Esophagus muscularis mucosa (tissue), 4 donors: Measurements from ENCODE around the gene BTG4. TPM values are rescaled to one million over a fixed set of nuclear protein-coding genes. Genes with fewer than 3 reads are reported as not detected.

Experiments
- DNase-seq: peaks from one replicate; pipeline ENCODE4 v3.0.0-alpha.2; 2017; ENCODE audit errors: extremely low spot score
- H3K27ac ChIP-seq, 4 donors: fragments of 200-600 bp; sonication (generic); replicated peaks in 1 of 4; 1 replicate in 3 of 4; 2 replicates in 1 of 4; pipeline ENCODE4 v1.5.1; 2016 to 2019; ENCODE audit warnings: mild to moderate bottlenecking in 1 of 4
- H3K27me3 ChIP-seq, 4 donors: fragments of 200-600 bp; sonication (generic); one replicate each; pipeline versions ENCODE4 v1.5.1 to v1.6.0; 2016 to 2019
- H3K36me3 ChIP-seq, 4 donors: fragments of 200-600 bp; sonication (generic); one replicate each; pipeline ENCODE4 v1.5.1; 2016 to 2019
- H3K4me1 ChIP-seq, 4 donors: fragments of 200-600 bp; sonication (generic); one replicate each; pipeline ENCODE4 v1.5.1; 2016 to 2019
- H3K4me3 ChIP-seq, 4 donors: fragments of 200-600 bp; sonication (generic); 1 replicate in 2 of 4; 2 replicates in 2 of 4; pipeline ENCODE4 v1.5.1; 2016 to 2019; ENCODE audit warnings: mild to moderate bottlenecking in 4 of 4, moderate library complexity in 1 of 4
- H3K9me3 ChIP-seq, 4 donors: fragments of 200-600 bp; sonication (generic); 1 replicate in 3 of 4; 2 replicates in 1 of 4; pipeline ENCODE4 v1.5.1; 2016 to 2019
- CTCF ChIP-seq, 3 experiments: fragments of 200-600 bp in 2 of 3; fragments of 450-650 bp in 1 of 3; sonication (generic) in 2 of 3; IDR thresholded peaks; one replicate each; pipeline ENCODE4 v1.5.1; 2017 to 2019; ENCODE audit warnings: antibody characterized with exemption in 3 of 3, mild to moderate bottlenecking in 2 of 3, moderate library complexity in 1 of 3
- EP300 ChIP-seq: sonication (generic); formaldehyde crosslinking; IDR thresholded peaks from one replicate; pipeline ENCODE4 v1.6.1; 2017; ENCODE audit warnings: antibody characterized with exemption
- POLR2A ChIP-seq: fragments of 450-650 bp; IDR thresholded peaks from one replicate; pipeline ENCODE4 v1.6.1; 2017; ENCODE audit warnings: antibody characterized with exemption, moderate library complexity, mild to moderate bottlenecking, low read depth
- POLR2AphosphoS5 ChIP-seq, 2 donors: sonication (generic); formaldehyde crosslinking; IDR thresholded peaks; one replicate each; pipeline ENCODE4 v1.6.1; 2017; ENCODE audit warnings: antibody characterized with exemption in 2 of 2
- WGBS: methylation state at CpG from one replicate; pipeline ENCODE4 v1.1.5; 2018; 5-methylcytosine and 5-hydroxymethylcytosine counted together
- intact Hi-C: fragments of 100-400 bp; cut with DNase I; formaldehyde crosslinking; loops from one replicate; pipeline ENCODE4 v1.15.1; 2023
- total RNA-seq, 4 donors: library from RNA; depleted of rRNA; stranded (reverse); fragments of >200 nt; gene quantifications; one replicate each; pipeline versions ENCODE4 v1.1.0 to v1.2.1, GENCODE V29; 2016

Gene BTG4
- total RNA-seq, 4 donors from 2014 or later, result not detected

GRCh38 chr11:111472228-111472627 is 40.0 kb downstream of the BTG4 start:
- Histone ChIP-seq H3K9me3 (no peaks in the 10 kb centered on the region), H3K4me1 (no peaks in the 10 kb centered on the region), H3K36me3 (no peaks in the 10 kb centered on the region), H3K4me3 (no peak overlapping the region), H3K27me3 (no peaks in the 10 kb centered on the region), H3K27ac (no peak overlapping the region)
- TF ChIP-seq CTCF (IDR thresholded peaks at IDR 0.05) (no peak), POLR2AphosphoS5 (IDR thresholded peaks at IDR 0.05) (no peak), POLR2A (no peak), EP300 (no peak)
- intact Hi-C loops, result no loop called here
- 87% methylated on average over 1 of the region's 1 CpG for WGBS
- no peak for DNase-seq

- H3K4me1 ChIP-seq, result no peaks in the 10 kb centered on the region
- 59% methylated on average over 4 of the region's 4 CpGs for WGBS
- TF ChIP-seq POLR2AphosphoS5 (IDR thresholded peaks at IDR 0.05) (no peak), POLR2A (no peak), EP300 (no peak), CTCF (IDR thresholded peaks at IDR 0.05) (no peak)
- peak; percentile 88 for DNase-seq
- H3K4me3 ChIP-seq, result no peak overlapping the region
- intact Hi-C loops, result no loop called here
- no peaks in the 10 kb centered on the region for H3K36me3 ChIP-seq
- no peaks in the 10 kb centered on the region for H3K9me3 ChIP-seq
- H3K27me3 ChIP-seq, result peaks cover 0 to 4% (median 0%) of the 10 kb centered on the region in 4 donors
- no peak overlapping the region for H3K27ac ChIP-seq
Observed at GRCh38 chr11:111469200-111469599, 43.0 kb downstream of the BTG4 start.

GRCh38 chr11:111466615-111467014 is 45.6 kb downstream of the BTG4 start:
- peaks cover 0 to 11% (median 0%) of the 10 kb centered on the region in 4 donors for H3K27me3 ChIP-seq
- H3K4me3 ChIP-seq, result no peak overlapping the region
- TF ChIP-seq POLR2A (no peak), CTCF (IDR thresholded peaks at IDR 0.05) (no peak), EP300 (no peak), POLR2AphosphoS5 (IDR thresholded peaks at IDR 0.05) (no peak)
- intact Hi-C loops, result no loop called here
- H3K36me3 ChIP-seq, result no peaks in the 10 kb centered on the region
- no peak overlapping the region for H3K27ac ChIP-seq
- H3K4me1 ChIP-seq, result no peaks in the 10 kb centered on the region
- H3K9me3 ChIP-seq, result no peaks in the 10 kb centered on the region
- DNase-seq, result peak; percentile 53

- Histone ChIP-seq H3K4me1 (no peaks in the 10 kb centered on the region), H3K27me3 (peaks cover 0 to 18% (median 0%) of the 10 kb centered on the region in 4 donors), H3K4me3 (no peak overlapping the region), H3K9me3 (no peaks in the 10 kb centered on the region), H3K36me3 (no peaks in the 10 kb centered on the region), H3K27ac (no peak overlapping the region)
- intact Hi-C loops, result no loop called here
- WGBS, result 68% methylated on average over 1 of the region's 1 CpG
- no peak for DNase-seq
- no peak for TF ChIP-seq CTCF (IDR thresholded peaks at IDR 0.05)
- TF ChIP-seq EP300, result no peak
- TF ChIP-seq POLR2A, result no peak
- TF ChIP-seq POLR2AphosphoS5 (IDR thresholded peaks at IDR 0.05), result no peak
Observed at GRCh38 chr11:111465400-111465799, 46.8 kb downstream of the BTG4 start.

GRCh38 chr11:111463276-111463675 is 48.9 kb downstream of the BTG4 start:
- Histone ChIP-seq H3K27ac (no peak overlapping the region), H3K9me3 (no peaks in the 10 kb centered on the region), H3K27me3 (peaks cover 0 to 30% (median 0%) of the 10 kb centered on the region in 4 donors), H3K36me3 (no peaks in the 10 kb centered on the region), H3K4me3 (no peak overlapping the region), H3K4me1 (no peaks in the 10 kb centered on the region)
- WGBS, result 95% methylated on average over 4 of the region's 4 CpGs
- peak; percentile 82 for DNase-seq
- intact Hi-C loops, result no loop called here
- TF ChIP-seq EP300 (no peak), CTCF (IDR thresholded peaks at IDR 0.05) (no peak), POLR2AphosphoS5 (IDR thresholded peaks at IDR 0.05) (no peak), POLR2A (no peak)
